HepG2 (cell line): ENCODE results near the gene SHFL. TPM values are rescaled to one million over a fixed set of nuclear protein-coding genes. Genes with fewer than 3 reads are reported as not detected.

Experiments used
- ATF7 ChIP-seq, 2 experiments: fragments of 450-650 bp in 1 of 2; sonication (generic) in 1 of 2; formaldehyde crosslinking in 1 of 2; IDR thresholded peaks; 2 replicates each; pipeline versions ENCODE4 v1.4.0 to v1.6.1; 2016 to 2020; ENCODE audit warnings: antibody characterized with exemption in 1 of 2, mild to moderate bottlenecking in 1 of 2, missing genetic modification reagents in 1 of 2
- CEBPG ChIP-seq: IDR thresholded peaks from 2 replicates; pipeline ENCODE4 v1.6.1; 2016
- CENPT ChIP-seq: sonication (generic); formaldehyde crosslinking; IDR thresholded peaks from 2 replicates; pipeline ENCODE4 v1.8.0; 2022; ENCODE audit warnings: low read depth, mild to moderate bottlenecking, moderate library complexity, missing genetic modification reagents
- FOXM1 ChIP-seq: sonication (generic); formaldehyde crosslinking; IDR thresholded peaks from 2 replicates; pipeline ENCODE4 v1.5.0; 2020; ENCODE audit warnings: missing genetic modification reagents
- FOXP1 ChIP-seq, 2 experiments: fragments of 450-650 bp in 1 of 2; IDR thresholded peaks; 2 replicates each; pipeline ENCODE4 v1.6.1; 2017 to 2018; ENCODE audit warnings: antibody characterized with exemption in 1 of 2
- HNF4A ChIP-seq: sonication (generic); formaldehyde crosslinking; IDR thresholded peaks from 2 replicates; pipeline ENCODE4 v1.4.0; 2020; ENCODE audit warnings: missing genetic modification reagents
- NCOR1 ChIP-seq: fragments of 200-600 bp; sonication (generic); IDR thresholded peaks from 2 replicates; pipeline ENCODE4 v1.7.0; 2017; ENCODE audit warnings: antibody characterized with exemption, low read length, borderline replicate concordance
- SOX5 ChIP-seq: IDR thresholded peaks from 2 replicates; pipeline ENCODE4 v1.6.1; 2016; ENCODE audit warnings: borderline replicate concordance
- SRSF9 ChIP-seq: fragments of 200-400 bp; formaldehyde crosslinking; IDR thresholded peaks from 2 replicates; pipeline ENCODE4 v1.6.1; 2018; ENCODE audit warnings: borderline replicate concordance, mild to moderate bottlenecking, low read depth, low read length; ENCODE audit not compliant: insufficient read depth, poor library complexity, severe bottlenecking
- STAT6 ChIP-seq: sonication (generic); formaldehyde crosslinking; IDR thresholded peaks from 2 replicates; pipeline ENCODE4 v1.4.0; 2020; ENCODE audit warnings: missing genetic modification reagents, mild to moderate bottlenecking, borderline replicate concordance
- THAP11 ChIP-seq: IDR thresholded peaks from 2 replicates; pipeline ENCODE4 v1.6.1; 2016; ENCODE audit warnings: missing biosample characterization, missing genetic modification reagents
- ZNF256 ChIP-seq: sonication (generic); formaldehyde crosslinking; conservative IDR thresholded peaks from 2 replicates; pipeline ENCODE4 v1.4.0; 2020; ENCODE audit warnings: missing genetic modification reagents
- ZNF264 ChIP-seq: sonication (generic); formaldehyde crosslinking; IDR thresholded peaks from 2 replicates; pipeline ENCODE4 v1.4.0; 2020; ENCODE audit warnings: missing genetic modification reagents
- ZNF382 ChIP-seq: sonication (generic); formaldehyde crosslinking; IDR thresholded peaks from 2 replicates; pipeline ENCODE4 v1.5.0; 2020; ENCODE audit warnings: missing genetic modification reagents, mild to moderate bottlenecking, borderline replicate concordance
- ZNF501 ChIP-seq: sonication (generic); formaldehyde crosslinking; IDR thresholded peaks from 2 replicates; pipeline ENCODE4 v1.5.1; 2020; ENCODE audit warnings: mild to moderate bottlenecking, moderate library complexity, missing genetic modification reagents
- ZNF550 ChIP-seq: sonication (generic); formaldehyde crosslinking; IDR thresholded peaks from 2 replicates; pipeline ENCODE4 v1.4.0; 2020; ENCODE audit warnings: mild to moderate bottlenecking, missing genetic modification reagents, borderline replicate concordance
- ZNF558 ChIP-seq: sonication (generic); formaldehyde crosslinking; IDR thresholded peaks from 2 replicates; pipeline ENCODE4 v1.9.0; 2022; ENCODE audit warnings: mild to moderate bottlenecking, missing genetic modification reagents, borderline replicate concordance
- ZNF615 ChIP-seq: sonication (generic); formaldehyde crosslinking; IDR thresholded peaks from 2 replicates; pipeline ENCODE4 v1.5.0; 2020; ENCODE audit warnings: mild to moderate bottlenecking, missing genetic modification reagents, borderline replicate concordance
- polyA plus RNA-seq, 8 experiments: library from polyadenylated mRNA; depleted of rRNA in 3 of 8; stranded (reverse) in 7 of 8; unstranded in 1 of 8; fragments of >200 nt; fragmentation: Illumina TruSeq in 4 of 8; extraction: Trizol in 4 of 8; gene quantifications; 2 replicates each; pipeline versions ENCODE4 v1.2.1 to v1.2.3, GENCODE V29; 2011 to 2016; ENCODE audit warnings: low read depth in 4 of 8, missing spikeins in 1 of 8, mixed read lengths in 1 of 8; ENCODE audit not compliant: insufficient read depth in 1 of 8
- total RNA-seq, 5 experiments: library from RNA; depleted of rRNA; stranded (reverse); fragments of >200 nt; fragmentation: Illumina TruSeq; extraction: Trizol; gene quantifications; 2 replicates each; pipeline ENCODE4 v1.2.3, GENCODE V29; 2016; ENCODE audit warnings: low read depth in 1 of 5
- TF ChIP-seq, protein P1 (sequence below): sonication (generic); formaldehyde crosslinking; IDR thresholded peaks from 2 replicates; pipeline ENCODE4 v1.4.0; 2020; ENCODE audit warnings: mild to moderate bottlenecking, missing genetic modification reagents
- TF ChIP-seq, protein P2 (sequence below): sonication (generic); formaldehyde crosslinking; IDR thresholded peaks from 2 replicates; pipeline ENCODE4 v1.8.1; 2023; ENCODE audit warnings: missing genetic modification reagents, mild to moderate bottlenecking, borderline replicate concordance

The SHFL gene
- total and polyA plus RNA-seq, 2 of the 13 experiments (the other 11 are each of a cell fraction or from before 2014, with no cell fraction given): 12.3 to 36.4 TPM

DNA sequence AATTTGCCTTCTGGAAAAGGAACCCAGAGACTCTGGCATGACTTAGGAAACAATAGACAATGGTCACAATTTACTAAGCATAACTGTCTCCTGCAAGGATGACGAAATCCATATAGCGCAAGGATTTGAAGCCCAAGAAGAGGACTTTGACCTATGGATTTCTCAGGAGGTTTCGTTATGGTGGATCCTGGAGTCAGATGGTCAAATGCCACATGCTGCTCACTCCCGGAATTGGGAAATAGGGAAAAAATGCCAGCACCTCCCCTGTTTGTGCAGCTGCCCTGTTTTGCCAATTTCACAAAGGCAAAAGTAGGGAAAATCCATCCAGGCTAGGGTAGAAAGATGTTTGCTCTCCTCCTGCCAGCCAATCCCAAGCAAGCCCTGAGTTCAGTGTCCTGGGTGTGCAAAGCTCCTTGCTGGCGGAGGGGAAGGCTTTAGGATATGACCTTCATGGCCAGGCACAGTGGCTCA lies 49.5 kb upstream of the SHFL start (continued):
- TF ChIP-seq SRSF9 (no peak), FOXM1 (CRISPR knock-in tag) (no peak), ZNF256 (CRISPR knock-in tag) (no peak), STAT6 (CRISPR knock-in tag) (no peak), CENPT (CRISPR knock-in tag) (no peak), ZNF558 (CRISPR knock-in tag) (no peak), ZNF550 (CRISPR knock-in tag) (no peak), HNF4A (CRISPR knock-in tag) (peak; percentile 84), THAP11 (CRISPR knock-in tag) (peak; percentile 31; the same call in 1 of the 2 replicates), SOX5 (CRISPR knock-in tag) (peak; percentile 59; the same call in 1 of the 2 replicates), FOXP1 (IDR thresholded peaks at IDR 0.05) (no peak), FOXP1 (CRISPR knock-in tag; IDR thresholded peaks at IDR 0.05) (no peak), ZNF615 (CRISPR knock-in tag) (no peak), ZNF382 (CRISPR knock-in tag) (no peak), ZNF501 (CRISPR knock-in tag) (no peak), CEBPG (CRISPR knock-in tag) (peak; percentile 73), NCOR1 (peak; percentile 33; the same call in 1 of the 2 replicates), ZNF264 (no peak), ATF7 (IDR thresholded peaks at IDR 0.05) (peak; percentile 44; the same call in 1 of the 2 replicates), ATF7 (CRISPR knock-in tag; IDR thresholded peaks at IDR 0.05) (no peak)
- TF ChIP-seq, protein P1, sequence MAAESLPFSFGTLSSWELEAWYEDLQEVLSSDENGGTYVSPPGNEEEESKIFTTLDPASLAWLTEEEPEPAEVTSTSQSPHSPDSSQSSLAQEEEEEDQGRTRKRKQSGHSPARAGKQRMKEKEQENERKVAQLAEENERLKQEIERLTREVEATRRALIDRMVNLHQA: no peak
- TF ChIP-seq, protein P2, sequence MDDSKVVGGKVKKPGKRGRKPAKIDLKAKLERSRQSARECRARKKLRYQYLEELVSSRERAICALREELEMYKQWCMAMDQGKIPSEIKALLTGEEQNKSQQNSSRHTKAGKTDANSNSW (CRISPR knock-in tag): no peak
- TF ChIP-seq, all 625 proteins: peak for 20
